LoVo (cell line): ENCODE results near the gene ERGIC3.
"Not testable (repeated sequence)": the region's sequence is repeated elsewhere in the genome, so short reads cannot be mapped to it uniquely, and the experiment has no call there.

Experiments used
- DNase-seq: peaks from one replicate; pipeline ENCODE4 v3.0.0-alpha.2; 2016; ENCODE audit warnings: low spot score

ERGIC3 gene

DNA sequence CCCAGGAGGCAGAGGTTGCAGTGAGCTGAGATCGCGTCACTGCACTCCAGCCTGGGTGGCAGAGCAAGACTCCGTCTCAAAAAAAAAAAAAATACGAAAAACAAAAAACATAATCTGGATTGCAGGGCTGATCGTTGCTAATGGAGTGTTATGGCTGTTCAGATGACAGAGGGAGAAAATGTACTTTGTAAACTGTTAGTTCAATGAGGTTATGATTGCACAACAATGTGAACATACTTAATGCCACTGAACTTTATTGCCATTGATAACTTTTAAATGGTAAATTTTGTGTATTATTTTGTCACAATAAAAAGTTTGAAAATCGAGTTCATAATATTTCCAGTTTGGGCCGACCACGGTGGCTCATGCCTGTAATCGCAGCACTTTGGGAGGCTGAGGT is 22.9 kb upstream of the ERGIC3 start:
- no peak for DNase-seq

DNA sequence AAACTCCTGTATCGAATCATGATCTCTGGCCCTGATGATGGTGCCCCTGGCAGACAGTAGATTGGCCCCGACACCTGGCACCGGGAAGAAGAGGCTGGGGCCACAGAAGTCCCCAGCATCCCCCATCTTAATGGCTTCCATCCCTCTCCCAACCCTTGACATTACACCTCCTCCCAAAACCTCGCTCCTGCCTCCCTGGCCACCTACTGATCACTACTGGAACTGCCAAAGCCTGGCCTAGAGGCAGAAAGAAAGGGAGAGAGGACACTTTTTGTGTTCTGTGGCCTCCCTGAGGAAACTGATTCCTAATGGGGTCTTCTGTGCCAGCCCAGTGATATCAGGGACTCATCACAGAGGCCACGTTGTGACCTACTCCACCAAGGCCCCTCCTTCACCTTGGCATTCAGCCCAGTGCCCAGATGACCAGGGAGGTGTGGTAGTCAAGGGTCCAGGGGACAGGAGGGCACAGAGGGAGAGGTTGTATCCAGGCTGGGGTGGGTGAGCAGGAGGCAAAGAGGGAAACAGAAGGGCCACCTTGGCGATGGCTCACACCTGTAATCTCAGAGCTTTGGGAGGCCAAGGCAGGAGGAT is 18.5 kb upstream of the ERGIC3 start:
- no peak for DNase-seq

- DNase-seq = no peak
Measured at GRCh38 chr20:35525639-35526038, 16.2 kb upstream of the ERGIC3 start.

- DNase-seq = no peak
Measured at GRCh38 chr20:35527122-35527769, 14.6 kb upstream of the ERGIC3 start.

DNA sequence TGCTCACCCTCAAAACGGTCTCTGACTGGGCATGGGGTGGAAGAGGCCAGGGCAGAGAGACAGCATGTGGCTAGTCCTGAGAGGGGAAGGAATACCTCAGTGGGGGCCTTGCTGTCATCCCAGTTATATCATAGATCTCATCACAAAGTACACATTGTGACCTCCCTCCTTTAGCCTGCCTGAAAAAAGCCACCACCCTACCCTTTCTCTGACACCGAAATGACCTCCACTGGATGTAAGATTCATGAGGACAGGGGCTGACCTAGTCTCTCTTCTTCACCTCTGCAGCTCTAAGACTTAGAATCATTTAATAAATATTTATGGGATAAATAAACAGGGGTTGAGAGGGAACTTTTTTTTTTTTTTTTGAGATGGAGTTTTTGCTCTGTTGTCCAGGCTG is 12.3 kb upstream of the ERGIC3 start, which contains the start of gene C20orf173:
Gene C20orf173, minus strand, starts transcription at position 101 of the 400 bp plus-strand sequence. CDS start 279 bp downstream, outside the sequence.
- no peak for DNase-seq

DNA sequence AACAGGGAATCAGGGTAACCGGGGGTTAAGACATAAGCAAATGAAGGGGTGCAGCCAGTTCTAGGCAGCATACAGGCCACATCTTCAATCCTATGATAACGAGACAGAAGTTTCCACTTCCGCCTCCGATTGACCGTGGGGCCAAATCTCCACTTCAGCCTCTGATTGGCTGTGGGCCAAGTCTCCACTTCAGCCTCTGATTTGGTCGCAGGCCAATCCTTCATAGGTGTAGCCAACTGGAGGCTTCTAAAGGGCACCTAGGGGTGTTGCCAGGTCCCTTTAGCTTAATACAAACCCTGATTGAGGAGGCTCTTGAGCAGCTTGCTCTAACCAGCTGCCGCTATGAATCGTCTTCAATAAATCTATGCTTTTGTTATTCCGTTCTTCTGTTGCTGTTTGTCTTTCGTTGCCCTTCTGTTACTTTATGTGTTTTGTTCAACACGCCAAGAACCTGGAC is 2.1 kb upstream of the ERGIC3 start:
- no peak for DNase-seq

DNA sequence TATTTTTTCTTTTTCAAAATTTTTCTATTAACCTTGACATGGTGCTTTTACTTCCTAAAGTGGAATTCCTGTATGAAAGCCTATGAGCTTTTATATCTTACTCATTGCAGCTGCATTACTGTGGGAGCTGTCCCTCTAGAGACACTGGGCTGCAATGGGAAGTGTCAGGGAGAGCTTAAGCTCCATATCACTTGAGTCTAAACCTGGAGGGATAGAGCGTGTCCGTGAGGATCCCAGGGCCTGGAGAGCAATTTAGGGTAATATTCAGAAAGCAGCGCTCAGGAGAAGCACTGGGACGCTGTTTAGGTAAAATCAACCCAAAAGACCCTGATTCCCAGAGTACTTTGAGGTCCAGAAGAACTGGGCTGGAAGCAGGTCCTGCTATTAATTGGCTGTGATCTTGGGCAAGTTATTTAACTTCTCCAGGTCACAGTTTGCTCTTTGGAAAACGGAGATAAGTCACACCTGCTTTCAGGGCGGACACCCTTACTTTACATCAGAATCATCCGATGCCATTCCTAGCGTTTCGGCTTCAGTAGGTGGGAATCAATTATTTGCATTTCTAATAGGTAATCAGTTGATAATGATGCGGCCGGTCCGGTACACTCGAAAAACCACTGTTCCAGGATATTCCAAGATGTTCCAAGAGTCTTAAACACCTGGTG is 628 bp upstream of the ERGIC3 start:
- no peak for DNase-seq

DNA sequence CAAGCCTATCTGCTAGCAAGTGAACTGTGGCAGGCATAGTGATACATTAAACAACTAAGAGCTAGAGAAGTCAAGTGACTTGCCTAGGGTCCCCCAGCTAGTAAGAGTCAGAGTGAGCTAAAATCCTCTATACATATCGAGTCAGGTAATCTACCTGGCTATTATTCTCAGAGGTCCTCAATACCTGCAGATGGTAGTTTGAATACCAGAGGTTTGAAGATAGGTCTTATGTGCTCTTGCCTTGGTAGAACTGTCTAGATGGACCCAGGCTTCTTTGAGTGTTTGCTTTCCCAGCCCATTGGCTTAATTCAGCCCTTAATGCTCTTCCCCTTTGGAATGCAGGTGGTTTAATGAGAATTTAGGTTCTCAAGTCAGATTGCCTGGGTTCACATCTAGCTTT is 1.1 kb downstream of the ERGIC3 start:
- no peak for DNase-seq

GRCh38 chr20:35544436-35544835 is 2.6 kb downstream of the ERGIC3 start:
- no peak for DNase-seq

- DNase-seq = peak; percentile 54
Measured at GRCh38 chr20:35544941-35545340, 3.1 kb downstream of the ERGIC3 start.

DNA sequence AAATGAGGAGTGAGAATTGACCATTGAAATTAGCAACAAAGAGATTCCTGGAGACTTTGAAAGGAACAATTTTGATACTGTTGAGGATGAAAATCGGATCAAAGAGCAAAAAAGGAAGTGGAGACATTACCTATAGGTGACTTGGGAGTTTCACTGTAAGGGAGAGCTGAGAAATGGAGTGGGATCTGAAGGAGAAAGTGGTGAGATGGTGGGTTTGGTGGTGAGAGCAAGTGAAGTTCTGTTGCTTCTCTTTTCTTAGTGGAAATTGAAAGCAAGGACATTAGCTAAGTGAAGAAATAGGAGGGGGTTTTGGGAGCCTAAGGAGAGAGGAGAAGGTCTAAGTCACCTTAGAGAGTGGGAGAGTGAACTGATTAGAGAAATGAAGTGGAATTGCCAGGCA is 4.2 kb downstream of the ERGIC3 start:
- DNase-seq = no peak

GRCh38 chr20:35547329-35547728 is 5.5 kb downstream of the ERGIC3 start:
- DNase-seq = no peak

- no peak for DNase-seq
Measured at GRCh38 chr20:35551503-35551902, 9.6 kb downstream of the ERGIC3 start.

- DNase-seq = no peak
Measured at GRCh38 chr20:35552914-35553313, 11.0 kb downstream of the ERGIC3 start.

DNA sequence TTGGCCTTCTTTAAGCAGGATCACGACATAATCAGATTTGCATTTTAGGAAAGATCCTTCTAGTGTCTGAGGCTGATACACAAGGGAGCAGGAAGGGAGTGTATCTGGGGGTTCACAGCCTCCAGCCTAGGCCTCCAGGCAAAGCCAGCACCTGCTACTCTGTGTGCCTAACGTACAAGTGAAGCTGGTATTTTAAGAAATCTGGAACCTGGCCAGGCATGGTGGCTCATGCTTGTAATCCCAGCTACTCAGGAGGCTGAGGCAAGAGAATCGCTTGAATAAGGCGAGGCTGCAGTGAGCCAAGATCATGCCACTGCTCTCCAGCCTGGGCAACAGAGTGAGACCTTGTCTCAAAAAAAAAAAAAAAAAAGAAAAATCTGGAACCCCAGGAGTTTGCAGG is 13.6 kb downstream of the ERGIC3 start:
- not testable (repeated sequence) for DNase-seq

- no peak for DNase-seq
Measured at GRCh38 chr20:35555951-35556645, 14.2 kb downstream of the ERGIC3 start.

DNA sequence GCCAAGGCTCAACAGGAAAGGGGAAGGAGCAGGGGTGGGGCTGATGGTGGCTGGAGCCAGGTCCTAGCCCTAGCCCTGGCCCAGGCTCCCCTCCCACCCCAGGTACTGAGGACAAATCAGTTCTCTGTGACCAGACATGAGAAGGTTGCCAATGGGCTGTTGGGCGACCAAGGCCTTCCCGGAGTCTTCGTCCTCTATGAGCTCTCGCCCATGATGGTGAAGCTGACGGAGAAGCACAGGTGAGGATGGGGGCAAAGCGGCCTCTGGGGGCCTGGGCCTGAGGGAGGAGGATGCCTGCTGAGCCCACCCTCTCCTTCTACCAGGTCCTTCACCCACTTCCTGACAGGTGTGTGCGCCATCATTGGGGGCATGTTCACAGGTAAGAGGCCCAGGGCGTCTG is 15.0 kb downstream of the ERGIC3 start:
- DNase-seq = no peak

DNA sequence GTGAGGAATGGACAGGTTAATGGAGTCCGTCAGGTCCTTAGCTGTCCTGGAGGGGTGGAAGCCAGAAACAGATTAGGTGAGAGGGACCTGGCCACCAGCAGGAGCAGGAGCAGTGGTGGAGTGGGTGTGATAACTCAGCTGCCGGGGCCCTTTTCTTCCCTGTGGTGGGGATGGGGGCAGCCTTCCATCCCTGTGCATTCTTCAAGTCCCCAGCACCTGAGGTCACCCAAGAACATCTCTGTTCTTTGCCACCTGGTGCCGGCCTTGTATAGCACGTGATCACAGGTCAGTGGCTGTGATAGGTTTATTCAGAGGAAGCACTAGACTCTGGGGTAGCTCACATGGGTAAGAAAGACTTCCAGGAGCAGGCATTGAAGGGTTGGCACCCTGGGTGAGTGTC is 16.6 kb downstream of the ERGIC3 start:
- DNase-seq = no peak

GRCh38 chr20:35559042-35559693 is 17.3 kb downstream of the ERGIC3 start:
- DNase-seq = no peak

GRCh38 chr20:35560105-35560511 is 18.2 kb downstream of the ERGIC3 start:
- no peak for DNase-seq

DNA sequence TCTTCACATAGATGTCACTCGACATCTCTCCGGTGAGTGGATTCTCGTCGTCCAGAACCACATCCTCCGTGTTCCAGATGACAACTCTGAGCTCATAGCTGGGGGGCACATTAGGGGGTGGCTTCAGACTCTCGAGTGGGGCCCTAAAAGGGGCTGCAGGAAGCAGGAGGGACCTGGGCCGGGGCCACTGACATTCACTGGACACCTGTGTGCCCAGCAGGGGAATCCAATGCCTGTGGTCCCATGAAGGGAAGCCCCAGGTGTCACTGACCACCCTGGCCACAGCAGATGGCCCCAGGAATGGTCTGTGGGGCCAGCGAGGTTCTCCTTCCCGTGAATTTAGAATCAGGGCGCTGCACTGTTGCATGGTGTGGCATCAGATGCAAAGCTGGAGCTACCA is 18.7 kb downstream of the ERGIC3 start:
- no peak for DNase-seq

- no peak for DNase-seq
Measured at GRCh38 chr20:35561268-35561667, 19.4 kb downstream of the ERGIC3 start.
